ENCODE measurements around the gene UBR1. TPM values are rescaled to one million over a fixed set of nuclear protein-coding genes. Genes with fewer than 3 reads are reported as not detected.

UBR1 gene
- total and polyA plus RNA-seq, 2 donors from 2014 or later: 6.0 to 36.9 TPM

- no peaks in the 10 kb centered on the region for H3K36me3 ChIP-seq (ENCODE audit: control insufficient read depth in 2 of 3, insufficient read depth in 3 of 3, low read length in 3 of 3)
- FAIRE-seq (no peak), DNase-seq (no peak)
- no peaks in the 10 kb centered on the region for H3K27me3 ChIP-seq (ENCODE audit: control insufficient read depth, insufficient read depth, low read length)
- H3K27ac ChIP-seq (ENCODE audit: low read depth in 2 of 2, low read length in 2 of 2): no peak overlapping the region
- intact Hi-C loops (cut with DNase I): no loop called here
- no peaks in the 10 kb centered on the region for H3K4me1 ChIP-seq (ENCODE audit: control insufficient read depth in 2 of 3, insufficient read depth in 2 of 3, low read depth in 1 of 3, low read length in 3 of 3)
- no peak overlapping the region for H3K4me3 ChIP-seq (ENCODE audit: low read length in 3 of 3)
- no peaks in the 10 kb centered on the region for H3K9me3 ChIP-seq (ENCODE audit: control insufficient read depth in 2 of 3, insufficient read depth in 1 of 3, low read length in 3 of 3)
- no peak for TF ChIP-seq CTCF (IDR thresholded peaks at IDR 0.05; ENCODE audit: borderline replicate concordance, extremely low read depth, insufficient read depth)
- no peak overlapping the region for H3K9ac ChIP-seq (ENCODE audit: low read length in 3 of 3)
These were observed 168.7 kb downstream of the UBR1 start for GRCh38 chr15:42937143-42937542.

GRCh38 chr15:42933886-42934667, 171.8 kb downstream of the UBR1 start:
- no peak overlapping the region for H3K27ac ChIP-seq (ENCODE audit: low read depth in 2 of 2, low read length in 2 of 2)
- no peaks in the 10 kb centered on the region for H3K27me3 ChIP-seq (ENCODE audit: control insufficient read depth, insufficient read depth, low read length)
- no peaks in the 10 kb centered on the region for H3K4me1 ChIP-seq (ENCODE audit: control insufficient read depth in 2 of 3, insufficient read depth in 2 of 3, low read depth in 1 of 3, low read length in 3 of 3)
- intact Hi-C loops (cut with DNase I): no loop called here
- FAIRE-seq: no peak
- no peak overlapping the region for H3K4me3 ChIP-seq (ENCODE audit: low read length in 3 of 3)
- H3K36me3 ChIP-seq (ENCODE audit: control insufficient read depth in 2 of 3, insufficient read depth in 3 of 3, low read length in 3 of 3): no peaks in the 10 kb centered on the region
- TF ChIP-seq CTCF (IDR thresholded peaks at IDR 0.05; ENCODE audit: borderline replicate concordance, extremely low read depth, insufficient read depth): no peak
- DNase-seq: no peak
- H3K9ac ChIP-seq (ENCODE audit: low read length in 3 of 3): no peak overlapping the region
- no peaks in the 10 kb centered on the region for H3K9me3 ChIP-seq (ENCODE audit: control insufficient read depth in 2 of 3, insufficient read depth in 1 of 3, low read length in 3 of 3)

- H3K36me3 ChIP-seq (ENCODE audit: control insufficient read depth in 2 of 3, insufficient read depth in 3 of 3, low read length in 3 of 3): no peaks in the 10 kb centered on the region
- H3K9me3 ChIP-seq (ENCODE audit: control insufficient read depth in 2 of 3, insufficient read depth in 1 of 3, low read length in 3 of 3): no peaks in the 10 kb centered on the region
- no peak overlapping the region for H3K27ac ChIP-seq (ENCODE audit: low read depth in 2 of 2, low read length in 2 of 2)
- H3K4me1 ChIP-seq (ENCODE audit: control insufficient read depth in 2 of 3, insufficient read depth in 2 of 3, low read depth in 1 of 3, low read length in 3 of 3): no peaks in the 10 kb centered on the region
- DNase-seq: no peak
- H3K4me3 ChIP-seq (ENCODE audit: low read length in 3 of 3): no peak overlapping the region
- intact Hi-C loops (cut with DNase I): no loop called here
- no peak for TF ChIP-seq CTCF (IDR thresholded peaks at IDR 0.05; ENCODE audit: borderline replicate concordance, extremely low read depth, insufficient read depth)
- no peak overlapping the region for H3K9ac ChIP-seq (ENCODE audit: low read length in 3 of 3)
- FAIRE-seq: no peak
- H3K27me3 ChIP-seq (ENCODE audit: control insufficient read depth, insufficient read depth, low read length): no peaks in the 10 kb centered on the region
These were observed 172.9 kb downstream of the UBR1 start for GRCh38 chr15:42932833-42933515.
